Hippocampal formation (tissue), 2 donors: Measurements from ENCODE around the gene AP4B1.

Source experiments
- DNase-seq, 2 donors: peaks; one replicate each; lab custom pipeline; 2025; lab: John Stamatoyannopoulos, UW

The AP4B1 gene

GRCh38 chr1:113895098-113895497 is 9.5 kb downstream of the AP4B1 start:
- DNase-seq: no peak

- no peak for DNase-seq
Observed at GRCh38 chr1:113893267-113893666, 11.3 kb downstream of the AP4B1 start.

- no peak for DNase-seq
Observed at GRCh38 chr1:113891631-113892220, 12.9 kb downstream of the AP4B1 start.

- DNase-seq: no peak
Observed at GRCh38 chr1:113890816-113891215, 13.8 kb downstream of the AP4B1 start.

- no peak for DNase-seq
Observed at GRCh38 chr1:113887402-113888175, 17.0 kb downstream of the AP4B1 start, which contains the start of gene BCL2L15. Gene BCL2L15 (minus strand): TSS chr1:113887581. CDS start chr1:113887375, 206 bp downstream.

- DNase-seq: no peak
Observed at GRCh38 chr1:113886417-113887401, 17.9 kb downstream of the AP4B1 start.

- DNase-seq: no peak
Observed at GRCh38 chr1:113881661-113882060, 22.9 kb downstream of the AP4B1 start.

- no peak for DNase-seq
Observed at GRCh38 chr1:113879739-113880038, 24.9 kb downstream of the AP4B1 start.

GRCh38 chr1:113876176-113876575 is 28.4 kb downstream of the AP4B1 start:
- no peak for DNase-seq

GRCh38 chr1:113875714-113876113 is 28.9 kb downstream of the AP4B1 start:
- peak in 1 of 2 donors; percentile 25 for DNase-seq

- no peak for DNase-seq
Observed at GRCh38 chr1:113874012-113874879, 30.4 kb downstream of the AP4B1 start.

GRCh38 chr1:113872219-113872935 is 32.2 kb downstream of the AP4B1 start:
- no peak for DNase-seq

- DNase-seq: no peak
Observed at GRCh38 chr1:113871597-113872113, 32.9 kb downstream of the AP4B1 start, which contains the start of gene PTPN22. Gene PTPN22 (minus strand): TSS chr1:113871712.

GRCh38 chr1:113870778-113871177 is 33.8 kb downstream of the AP4B1 start:
- DNase-seq: no peak

GRCh38 chr1:113868387-113869083 is 36.1 kb downstream of the AP4B1 start:
- no peak for DNase-seq

- DNase-seq: no peak
Observed at GRCh38 chr1:113861641-113862040, 43.0 kb downstream of the AP4B1 start.

- no peak for DNase-seq
Observed at GRCh38 chr1:113860891-113861290, 43.7 kb downstream of the AP4B1 start.

- DNase-seq: no peak
Observed at GRCh38 chr1:113859478-113860175, 45.0 kb downstream of the AP4B1 start.

GRCh38 chr1:113858982-113859381 is 45.6 kb downstream of the AP4B1 start:
- no peak for DNase-seq
